GM18861 (cell line): ENCODE results near the gene PTH2.
"Not testable (repeated sequence)": the region's sequence is repeated elsewhere in the genome, so short reads cannot be mapped to it uniquely, and the experiment has no call there.

Source experiments
- ATAC-seq: cut with Tn5 transposase; IDR thresholded peaks from one replicate; pipeline ENCODE4 v1.9.1; 2021; ENCODE audit not compliant: unreplicated experiment

Gene PTH2

GRCh38 chr19:49448432-49448786, 25.2 kb upstream of the PTH2 start:
- no peak for ATAC-seq

DNA sequence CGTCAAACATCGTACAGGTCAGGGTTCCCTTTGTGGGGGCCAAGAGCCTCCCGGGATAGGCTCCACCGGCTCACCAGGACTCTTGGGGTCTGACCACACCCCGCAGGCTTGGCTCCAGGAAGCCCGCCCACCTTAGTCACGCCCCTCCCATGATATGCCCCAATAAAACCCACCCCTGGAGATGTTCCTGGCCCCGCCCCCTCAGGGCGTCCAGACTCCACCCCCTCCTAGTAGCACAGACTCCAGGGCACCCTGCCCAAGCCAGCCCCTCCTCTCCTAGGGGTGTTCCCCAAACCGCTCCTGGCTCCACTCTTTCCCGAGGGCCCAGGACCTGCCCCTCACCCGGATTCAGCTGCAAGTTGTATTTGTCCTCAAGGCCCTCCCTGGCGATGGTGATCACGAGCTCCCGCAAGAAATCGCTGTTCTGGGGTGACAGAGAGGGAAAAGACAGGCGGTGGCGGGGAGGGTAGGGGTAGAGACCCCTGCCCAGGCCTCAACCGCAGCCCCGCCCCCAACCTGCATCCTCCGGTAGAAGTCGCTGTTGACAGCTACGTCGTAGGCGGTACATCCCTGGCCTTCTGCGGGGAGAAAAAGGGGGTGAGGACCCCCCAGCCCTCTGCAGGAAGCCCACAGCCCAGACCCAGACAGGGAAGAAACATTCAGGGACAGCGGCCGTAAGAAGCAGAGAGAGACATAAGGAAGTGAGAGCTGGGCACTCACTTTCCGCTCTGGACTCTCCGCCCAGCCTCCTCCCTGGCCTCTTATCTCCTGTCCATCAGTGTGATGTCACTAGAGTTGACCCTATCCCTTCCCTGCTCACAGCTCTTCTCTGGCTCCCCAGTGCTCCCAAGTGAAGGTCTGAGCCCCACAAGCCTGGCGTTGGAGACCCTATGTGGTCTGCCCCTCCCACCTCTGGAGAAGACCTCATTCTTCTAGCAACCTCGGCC, 24.5 kb upstream of the PTH2 start:
- ATAC-seq: no peak

DNA sequence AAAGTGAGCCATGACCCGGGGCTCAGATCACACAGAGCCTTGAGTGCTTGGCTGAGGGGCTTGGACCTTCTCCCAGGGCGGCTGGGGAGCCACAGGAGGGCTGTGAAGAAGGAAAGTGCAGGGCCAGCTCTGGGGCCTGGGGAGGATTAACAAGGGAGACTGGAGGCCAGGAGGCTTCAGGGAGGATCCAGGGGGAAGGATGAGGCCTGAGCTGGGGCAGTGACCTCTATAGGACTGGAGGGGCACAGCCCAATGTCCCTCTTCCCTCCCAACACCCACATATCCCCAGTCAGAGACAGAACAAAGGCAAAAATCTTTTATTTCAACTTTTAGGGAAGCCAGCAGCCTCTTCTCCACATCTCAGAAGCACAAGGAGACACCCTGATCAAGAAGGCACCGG, 22.8 kb upstream of the PTH2 start:
- no peak for ATAC-seq

DNA sequence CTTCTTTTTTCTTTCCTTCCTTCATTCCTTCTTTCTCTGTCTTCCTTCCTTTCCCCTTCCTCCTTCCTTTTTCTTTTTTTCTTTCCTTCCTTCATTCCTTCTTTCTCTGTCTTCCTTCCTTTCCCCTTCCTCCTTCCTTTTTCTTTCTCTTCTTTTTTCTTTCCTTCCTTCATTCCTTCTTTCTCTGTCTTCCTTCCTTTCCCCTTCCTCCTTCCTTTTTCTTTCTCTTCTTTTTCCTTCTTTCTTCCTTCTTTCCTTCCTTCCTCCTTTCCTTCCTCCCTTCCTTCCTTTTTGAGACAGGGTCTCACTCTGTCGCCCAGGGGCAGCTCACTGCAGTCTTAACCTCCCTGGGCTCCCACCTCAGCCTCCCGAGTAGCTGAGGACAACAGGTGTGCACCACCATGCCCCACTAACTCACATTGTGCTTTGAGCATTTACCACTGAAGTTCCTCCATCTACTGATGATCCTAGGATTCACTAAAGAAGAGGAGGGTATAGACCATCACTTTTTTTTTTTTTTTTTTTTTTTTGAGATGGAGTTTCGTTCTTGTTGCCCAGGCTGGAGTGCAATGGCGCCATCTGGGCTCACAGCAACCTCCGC, 21.0 kb upstream of the PTH2 start:
- ATAC-seq: not testable (repeated sequence)

GRCh38 chr19:49443366-49444099, 20.3 kb upstream of the PTH2 start:
- peak; percentile 63 for ATAC-seq

DNA sequence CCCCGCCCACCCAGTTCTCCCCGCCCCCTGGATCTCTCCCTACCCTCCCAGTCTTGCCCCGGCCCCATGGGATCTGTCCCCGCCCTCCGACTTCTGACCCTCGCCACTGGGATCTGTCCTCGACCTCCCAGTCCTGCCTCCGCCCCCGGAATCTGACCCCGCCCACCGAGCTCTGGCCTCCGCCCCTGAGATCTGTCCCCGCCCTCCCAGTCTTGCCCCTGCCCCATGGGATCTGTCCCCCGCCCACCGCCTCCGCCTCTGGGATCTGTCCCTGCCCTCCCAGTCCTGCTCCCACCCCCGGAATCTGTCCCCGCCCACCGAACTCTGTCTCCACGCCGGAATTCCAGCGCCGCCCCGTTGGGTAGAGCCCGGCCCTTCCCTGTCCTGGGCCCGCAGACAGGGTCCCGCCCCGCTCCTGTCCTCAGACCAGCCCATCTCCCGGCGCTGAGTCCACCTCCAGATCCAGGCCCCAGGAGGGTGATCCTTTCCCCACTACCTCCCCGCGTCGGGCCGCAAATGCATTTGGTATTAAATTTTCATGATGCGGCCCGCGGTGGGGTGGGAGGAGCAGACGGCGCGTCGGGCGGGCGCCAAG, 19.6 kb upstream of the PTH2 start:
- ATAC-seq: no peak

- no peak for ATAC-seq
These were observed 19.1 kb upstream of the PTH2 start for GRCh38 chr19:49442354-49442753.

- ATAC-seq: no peak
These were observed 18.7 kb upstream of the PTH2 start for GRCh38 chr19:49441960-49442350.

DNA sequence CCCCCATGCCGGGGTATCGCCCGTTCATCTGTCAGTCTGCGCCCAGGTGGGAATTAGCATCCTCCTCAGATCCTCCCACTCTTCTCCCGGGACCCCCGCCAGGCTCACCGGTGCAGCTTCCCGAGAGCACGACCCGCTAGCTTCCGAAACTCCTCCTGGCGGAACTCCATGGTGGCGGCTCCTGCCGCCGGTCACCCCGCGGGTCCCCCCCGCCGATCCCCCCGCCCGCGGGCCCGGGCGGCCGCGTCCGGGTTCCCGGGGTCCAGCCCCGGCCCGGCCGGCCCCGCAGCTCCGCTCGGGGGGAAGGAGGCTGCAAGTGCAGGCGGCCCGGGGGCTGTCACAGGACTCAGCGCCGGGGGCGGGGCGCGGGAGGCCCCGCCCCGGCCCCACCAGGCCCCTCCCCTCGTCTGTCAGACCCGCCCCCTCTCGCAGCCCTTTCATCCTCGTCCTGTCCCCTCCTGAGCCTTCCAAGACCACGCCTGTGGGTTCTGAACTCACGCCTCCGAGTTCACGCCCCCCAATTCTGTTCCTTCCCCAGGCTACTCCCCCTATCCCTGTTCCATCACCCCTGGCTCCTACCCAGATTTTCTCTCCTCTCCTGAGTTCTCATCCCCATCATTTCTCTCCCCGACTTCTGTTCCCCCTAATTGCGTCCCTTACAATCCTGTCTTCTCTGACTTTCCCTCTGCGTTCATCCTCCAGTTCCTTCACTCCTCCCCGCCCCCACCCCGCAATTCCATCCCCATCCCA, 18.1 kb upstream of the PTH2 start, which contains the start of gene SLC17A7:
TSS of gene SLC17A7 (minus strand) at position 318 of the 750 bp plus-strand sequence. CDS start at position 170, 148 bp downstream.
- no peak for ATAC-seq

DNA sequence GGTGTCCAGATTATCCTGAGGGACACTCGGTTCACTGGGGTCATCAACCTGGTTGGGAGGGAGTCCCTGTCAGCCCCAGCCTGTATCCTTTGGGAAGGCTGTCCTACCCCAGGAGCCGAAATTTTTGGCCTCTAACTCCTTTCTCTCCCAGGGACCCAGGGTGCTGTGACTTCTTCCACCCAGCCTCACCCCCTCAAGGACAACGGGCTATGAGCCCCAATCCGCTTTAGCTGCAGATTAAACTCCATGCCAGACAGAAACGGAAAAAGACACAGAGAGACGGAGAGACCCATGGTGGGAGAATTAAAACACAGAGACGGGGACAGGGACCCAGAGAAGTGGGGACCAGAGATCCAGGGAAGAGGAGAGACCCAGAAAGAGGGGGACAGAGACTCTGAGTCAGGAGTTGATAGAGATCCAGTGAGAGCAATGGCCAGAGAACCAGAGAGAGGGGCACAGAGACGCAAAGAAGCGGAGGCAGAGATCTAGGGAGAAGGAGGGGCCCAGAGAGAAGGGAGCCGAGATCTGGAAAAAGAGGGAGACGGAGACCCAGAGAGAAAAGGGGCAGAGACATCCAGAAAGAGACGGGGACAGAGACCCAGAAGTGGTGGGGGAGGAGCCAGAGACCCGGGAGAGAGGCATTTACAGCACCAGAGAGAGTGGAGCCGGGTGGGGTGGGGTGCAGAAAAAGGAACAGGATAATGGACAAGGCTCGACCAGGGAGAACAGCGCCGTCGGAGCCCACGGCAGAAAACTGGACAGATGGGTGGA, 17.4 kb upstream of the PTH2 start:
- no peak for ATAC-seq

DNA sequence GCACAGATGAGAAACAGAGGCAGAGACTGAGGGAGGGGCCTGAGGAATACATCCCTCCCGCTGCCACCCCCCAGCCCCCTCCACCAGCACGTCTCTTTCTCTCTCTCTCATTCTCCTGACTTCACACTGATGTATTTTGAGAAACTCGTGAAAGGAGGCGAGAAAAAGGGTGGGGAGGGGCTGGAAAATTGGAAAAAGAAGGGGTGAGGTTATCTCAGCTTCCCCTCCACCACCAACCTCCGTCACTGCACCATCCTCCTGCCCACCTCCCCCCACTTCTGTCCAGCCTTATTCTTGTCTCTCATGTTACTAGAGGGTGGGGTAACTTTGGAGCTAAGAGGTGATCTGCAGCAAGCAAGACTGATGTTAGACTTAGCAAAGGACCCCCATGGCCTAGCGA, 16.6 kb upstream of the PTH2 start:
- ATAC-seq: no peak

DNA sequence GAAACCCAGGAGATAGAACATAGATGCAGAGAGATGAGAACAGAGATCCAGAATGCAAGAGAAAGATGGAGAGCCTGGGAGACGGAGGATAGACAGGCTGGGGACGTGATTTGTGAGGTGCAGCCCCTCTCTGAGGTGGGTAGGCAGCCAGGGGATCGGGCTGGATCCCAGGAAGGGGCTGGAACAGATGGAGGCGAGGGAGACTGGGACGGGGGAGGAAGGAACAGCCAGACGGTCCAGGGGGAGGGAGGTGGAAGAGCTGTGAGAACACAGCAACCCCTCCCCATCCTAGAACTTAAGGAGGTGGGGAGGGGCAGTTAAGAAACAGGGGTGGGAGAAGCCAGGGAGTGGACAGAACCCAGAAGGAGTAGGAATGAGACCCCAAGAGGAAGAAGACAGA, 15.0 kb upstream of the PTH2 start:
- no peak for ATAC-seq

GRCh38 chr19:49437231-49437630, 14.0 kb upstream of the PTH2 start:
- no peak for ATAC-seq

GRCh38 chr19:49436381-49437017, 13.3 kb upstream of the PTH2 start:
- no peak for ATAC-seq

GRCh38 chr19:49435670-49436069, 12.4 kb upstream of the PTH2 start:
- no peak for ATAC-seq

DNA sequence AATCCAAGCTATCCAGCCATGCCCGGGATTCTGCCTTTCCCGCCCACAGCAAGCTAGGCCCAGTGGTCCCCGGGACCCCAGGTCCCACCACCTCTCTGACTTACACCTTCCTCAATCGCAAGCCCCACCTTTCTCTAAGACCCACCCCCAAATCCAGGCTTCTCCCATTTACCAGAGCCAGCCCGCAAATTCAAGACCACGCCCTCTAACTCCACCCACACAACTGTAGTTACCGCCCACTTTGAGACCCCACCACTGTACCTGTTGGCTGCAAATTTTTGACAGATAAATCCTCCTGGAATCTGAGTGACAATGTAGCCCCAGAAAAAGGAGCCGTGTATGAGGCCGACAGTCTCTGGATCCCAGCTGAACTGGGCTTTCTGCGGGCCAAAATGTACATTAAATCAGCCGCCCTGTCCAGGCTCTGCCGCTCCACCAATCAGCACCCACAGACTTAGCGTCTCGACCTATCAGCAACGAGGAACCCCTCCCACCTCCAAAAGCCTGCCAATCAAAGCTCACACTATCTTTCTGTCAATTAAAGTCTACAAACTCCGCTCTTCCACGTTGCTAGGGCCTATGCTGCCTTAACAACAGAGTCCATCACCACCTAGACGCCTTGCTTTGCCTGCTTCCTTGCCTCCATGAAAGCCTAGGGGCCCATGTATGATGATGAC, 11.8 kb upstream of the PTH2 start:
- no peak for ATAC-seq

DNA sequence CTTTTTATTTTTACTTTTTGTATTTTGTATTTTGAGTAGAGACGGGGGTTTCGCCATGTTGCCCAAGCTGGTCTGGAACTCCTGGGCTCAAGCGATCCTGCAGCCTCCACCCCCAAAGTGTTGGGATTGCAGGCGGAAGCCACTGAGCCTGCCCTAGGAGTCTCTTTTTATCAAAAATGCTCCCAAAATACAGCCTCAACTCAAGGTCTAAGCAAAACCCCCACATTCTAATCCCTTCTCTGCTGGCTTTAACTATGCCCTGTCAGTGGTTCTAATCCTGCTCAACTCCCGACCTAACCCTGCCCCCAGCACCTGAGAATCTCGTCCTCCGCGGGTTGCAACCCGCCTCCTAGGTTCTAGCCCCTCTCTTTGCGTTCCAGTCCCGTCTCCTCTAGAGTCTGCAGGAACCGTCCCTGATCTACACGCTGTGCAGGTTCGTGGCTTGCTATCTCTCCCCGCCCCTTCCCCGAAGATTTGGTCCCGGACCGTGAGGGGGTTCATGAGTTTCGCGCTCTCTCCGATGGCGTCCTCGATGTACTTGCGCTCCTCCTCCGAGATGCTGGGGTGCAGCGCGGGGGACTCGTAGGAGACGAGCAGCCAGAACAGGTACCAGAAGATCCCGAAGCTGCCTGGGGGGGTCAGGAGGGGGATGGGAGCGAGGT, 10.1 kb upstream of the PTH2 start:
- ATAC-seq: no peak
